HepG2 (cell line): Measurements from ENCODE around the gene MISP3. TPM values are rescaled to one million over a fixed set of nuclear protein-coding genes. Genes with fewer than 3 reads are reported as not detected.

Experiments used
- EP300 ChIP-seq, 3 experiments: sonication (generic) in 1 of 3; formaldehyde crosslinking in 1 of 3; IDR thresholded peaks; 2 replicates each; pipeline versions ENCODE4 v1.5.1 to v1.6.1; 2011 to 2020; ENCODE audit warnings: low read depth in 2 of 3, low read length in 2 of 3, borderline replicate concordance in 1 of 3, improper control_type of control experiment in 1 of 3, mild to moderate bottlenecking in 1 of 3, missing genetic modification reagents in 1 of 3, moderate library complexity in 1 of 3
- HDAC2 ChIP-seq: sonication (generic); formaldehyde crosslinking; IDR thresholded peaks from 2 replicates; pipeline ENCODE4 v1.4.0; 2020; ENCODE audit warnings: missing genetic modification reagents
- HOXA3 ChIP-seq: sonication (generic); formaldehyde crosslinking; IDR thresholded peaks from 2 replicates; pipeline ENCODE4 v1.5.0; 2020; ENCODE audit warnings: missing genetic modification reagents
- ISL2 ChIP-seq: sonication (generic); formaldehyde crosslinking; IDR thresholded peaks from 2 replicates; pipeline ENCODE4 v1.5.0; 2020; ENCODE audit warnings: missing genetic modification reagents
- JUND ChIP-seq: sonication (generic); formaldehyde crosslinking; IDR thresholded peaks from 2 replicates; pipeline ENCODE4 v1.8.0; 2022; ENCODE audit warnings: mild to moderate bottlenecking, missing genetic modification reagents
- MED1 ChIP-seq: sonication (generic); formaldehyde crosslinking; IDR thresholded peaks from 2 replicates; pipeline ENCODE4 v1.4.0; 2020; ENCODE audit warnings: missing genetic modification reagents
- RARA ChIP-seq: IDR thresholded peaks from 2 replicates; pipeline ENCODE4 v1.6.1; 2016; ENCODE audit warnings: missing genetic modification reagents, missing compliant biosample characterization
- TEAD3 ChIP-seq: optimal IDR thresholded peaks from 2 replicates; pipeline ENCODE3; 2016; ENCODE audit warnings: borderline replicate concordance
- YEATS4 ChIP-seq: sonication (generic); formaldehyde crosslinking; IDR thresholded peaks from 2 replicates; pipeline ENCODE4 v1.4.0; 2020; ENCODE audit warnings: missing genetic modification reagents, borderline replicate concordance
- ZNF501 ChIP-seq: sonication (generic); formaldehyde crosslinking; IDR thresholded peaks from 2 replicates; pipeline ENCODE4 v1.5.1; 2020; ENCODE audit warnings: mild to moderate bottlenecking, moderate library complexity, missing genetic modification reagents
- ZNF772 ChIP-seq: sonication (generic); formaldehyde crosslinking; IDR thresholded peaks from 2 replicates; pipeline ENCODE4 v1.5.0; 2020; ENCODE audit warnings: mild to moderate bottlenecking, missing genetic modification reagents
- polyA plus RNA-seq, 8 experiments: library from polyadenylated mRNA; depleted of rRNA in 3 of 8; stranded (reverse) in 7 of 8; unstranded in 1 of 8; fragments of >200 nt; fragmentation: Illumina TruSeq in 4 of 8; extraction: Trizol in 4 of 8; gene quantifications; 2 replicates each; pipeline versions ENCODE4 v1.2.1 to v1.2.3, GENCODE V29; 2011 to 2016; ENCODE audit warnings: low read depth in 4 of 8, missing spikeins in 1 of 8, mixed read lengths in 1 of 8; ENCODE audit not compliant: insufficient read depth in 1 of 8
- total RNA-seq, 5 experiments: library from RNA; depleted of rRNA; stranded (reverse); fragments of >200 nt; fragmentation: Illumina TruSeq; extraction: Trizol; gene quantifications; 2 replicates each; pipeline ENCODE4 v1.2.3, GENCODE V29; 2016; ENCODE audit warnings: low read depth in 1 of 5
- TF ChIP-seq, protein P1 (sequence below): sonication (generic); formaldehyde crosslinking; IDR thresholded peaks from 2 replicates; pipeline ENCODE4 v1.5.0; 2020; ENCODE audit warnings: mild to moderate bottlenecking, missing genetic modification reagents, moderate library complexity
- TF ChIP-seq, protein P2 (sequence below): conservative IDR thresholded peaks from 2 replicates; pipeline ENCODE4 v1.6.1; 2018; ENCODE audit warnings: missing genetic modification reagents
- TF ChIP-seq, protein P3 (sequence below): sonication (generic); formaldehyde crosslinking; IDR thresholded peaks from 2 replicates; pipeline ENCODE4 v1.8.0; 2022; ENCODE audit warnings: missing genetic modification reagents, low read depth, mild to moderate bottlenecking, borderline replicate concordance
- TF ChIP-seq, protein P4 (sequence below): IDR thresholded peaks from 2 replicates; pipeline ENCODE4 v1.6.1; 2016; ENCODE audit warnings: missing genetic modification reagents, missing compliant biosample characterization
- TF ChIP-seq, protein P5 (sequence below): sonication (generic); formaldehyde crosslinking; IDR thresholded peaks from 2 replicates; pipeline ENCODE4 v1.4.0; 2020; ENCODE audit warnings: missing genetic modification reagents, borderline replicate concordance
- TF ChIP-seq, protein P6 (sequence below): sonication (generic); formaldehyde crosslinking; IDR thresholded peaks from 2 replicates; pipeline ENCODE4 v1.4.0; 2020; ENCODE audit warnings: missing genetic modification reagents
- TF ChIP-seq, protein P7 (sequence below): IDR thresholded peaks from 2 replicates; pipeline ENCODE4 v1.6.1; 2012; ENCODE audit warnings: inconsistent platforms

The MISP3 gene
- total and polyA plus RNA-seq, 2 of the 13 experiments (the other 11 are each of a cell fraction or from before 2014, with no cell fraction given), result 2.5 to 5.4 TPM

DNA sequence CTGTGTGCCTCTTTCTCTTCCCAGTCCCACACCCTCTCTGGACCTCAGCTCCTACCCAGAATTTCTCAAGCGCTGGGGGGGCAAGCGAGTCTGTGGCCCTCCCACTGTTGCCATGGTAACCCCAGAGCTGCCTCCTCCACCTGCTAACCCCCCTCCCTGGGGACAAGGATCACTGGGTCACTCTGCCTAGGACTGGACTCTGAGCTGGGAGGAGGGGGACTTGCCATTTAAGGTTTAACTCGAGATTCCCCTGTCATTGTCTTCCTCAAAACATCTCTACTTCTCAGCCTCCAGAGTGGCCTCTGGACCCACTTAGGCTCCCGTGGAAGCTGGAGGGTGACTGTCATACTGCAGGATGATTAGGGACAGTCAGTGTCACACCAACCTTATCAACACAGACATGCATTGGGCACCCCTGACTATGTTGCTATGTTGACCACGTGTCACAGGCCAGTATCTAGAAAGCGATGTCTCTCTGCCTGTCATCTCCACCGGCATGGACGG lies 12.9 kb upstream of the MISP3 start (continued):
- TF ChIP-seq EP300 (IDR thresholded peaks at IDR 0.05; ENCODE audit: low read depth in 2 of 2, low read length in 2 of 2), result peak in 1 of 2 experiments; percentile 84; a peak in 2 of 4 replicates
- no peak; the same call in 1 of the 2 replicates for TF ChIP-seq EP300 (CRISPR knock-in tag; IDR thresholded peaks at IDR 0.05; ENCODE audit: borderline replicate concordance)
- peak; percentile 18; the same call in 1 of the 2 replicates for TF ChIP-seq MED1 (CRISPR knock-in tag)
- TF ChIP-seq, protein P1, sequence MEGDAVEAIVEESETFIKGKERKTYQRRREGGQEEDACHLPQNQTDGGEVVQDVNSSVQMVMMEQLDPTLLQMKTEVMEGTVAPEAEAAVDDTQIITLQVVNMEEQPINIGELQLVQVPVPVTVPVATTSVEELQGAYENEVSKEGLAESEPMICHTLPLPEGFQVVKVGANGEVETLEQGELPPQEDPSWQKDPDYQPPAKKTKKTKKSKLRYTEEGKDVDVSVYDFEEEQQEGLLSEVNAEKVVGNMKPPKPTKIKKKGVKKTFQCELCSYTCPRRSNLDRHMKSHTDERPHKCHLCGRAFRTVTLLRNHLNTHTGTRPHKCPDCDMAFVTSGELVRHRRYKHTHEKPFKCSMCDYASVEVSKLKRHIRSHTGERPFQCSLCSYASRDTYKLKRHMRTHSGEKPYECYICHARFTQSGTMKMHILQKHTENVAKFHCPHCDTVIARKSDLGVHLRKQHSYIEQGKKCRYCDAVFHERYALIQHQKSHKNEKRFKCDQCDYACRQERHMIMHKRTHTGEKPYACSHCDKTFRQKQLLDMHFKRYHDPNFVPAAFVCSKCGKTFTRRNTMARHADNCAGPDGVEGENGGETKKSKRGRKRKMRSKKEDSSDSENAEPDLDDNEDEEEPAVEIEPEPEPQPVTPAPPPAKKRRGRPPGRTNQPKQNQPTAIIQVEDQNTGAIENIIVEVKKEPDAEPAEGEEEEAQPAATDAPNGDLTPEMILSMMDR (CRISPR knock-in tag), result peak; percentile 20; the same call in 1 of the 2 replicates
- TF ChIP-seq, protein P2, sequence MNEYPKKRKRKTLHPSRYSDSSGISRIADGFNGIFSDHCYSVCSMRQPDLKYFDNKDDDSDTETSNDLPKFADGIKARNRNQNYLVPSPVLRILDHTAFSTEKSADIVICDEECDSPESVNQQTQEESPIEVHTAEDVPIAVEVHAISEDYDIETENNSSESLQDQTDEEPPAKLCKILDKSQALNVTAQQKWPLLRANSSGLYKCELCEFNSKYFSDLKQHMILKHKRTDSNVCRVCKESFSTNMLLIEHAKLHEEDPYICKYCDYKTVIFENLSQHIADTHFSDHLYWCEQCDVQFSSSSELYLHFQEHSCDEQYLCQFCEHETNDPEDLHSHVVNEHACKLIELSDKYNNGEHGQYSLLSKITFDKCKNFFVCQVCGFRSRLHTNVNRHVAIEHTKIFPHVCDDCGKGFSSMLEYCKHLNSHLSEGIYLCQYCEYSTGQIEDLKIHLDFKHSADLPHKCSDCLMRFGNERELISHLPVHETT (CRISPR knock-in tag), result no peak
- TF ChIP-seq, protein P3, sequence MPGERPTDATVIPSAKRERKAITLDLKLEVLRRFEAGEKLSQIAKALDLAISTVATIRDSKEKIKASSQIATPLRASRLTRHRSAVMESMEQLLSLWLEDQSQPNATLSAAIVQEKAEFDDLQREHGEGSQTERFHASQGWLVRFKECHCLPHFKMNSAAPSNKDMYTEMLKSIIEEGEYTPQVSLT, result no peak
- TF ChIP-seq, protein P4, sequence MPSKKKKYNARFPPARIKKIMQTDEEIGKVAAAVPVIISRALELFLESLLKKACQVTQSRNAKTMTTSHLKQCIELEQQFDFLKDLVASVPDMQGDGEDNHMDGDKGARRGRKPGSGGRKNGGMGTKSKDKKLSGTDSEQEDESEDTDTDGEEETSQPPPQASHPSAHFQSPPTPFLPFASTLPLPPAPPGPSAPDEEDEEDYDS (CRISPR knock-in tag), result 0 out of 2 replicates have a peak, but pooled peaks have one; percentile 13
- 0 out of 2 replicates have a peak, but pooled peaks have one; percentile 19 for TF ChIP-seq ZNF772 (CRISPR knock-in tag)
- TF ChIP-seq HOXA3 (CRISPR knock-in tag), result peak; percentile 60; the same call in 1 of the 2 replicates
- no peak for TF ChIP-seq JUND (CRISPR knock-in tag)
- TF ChIP-seq, protein P5, sequence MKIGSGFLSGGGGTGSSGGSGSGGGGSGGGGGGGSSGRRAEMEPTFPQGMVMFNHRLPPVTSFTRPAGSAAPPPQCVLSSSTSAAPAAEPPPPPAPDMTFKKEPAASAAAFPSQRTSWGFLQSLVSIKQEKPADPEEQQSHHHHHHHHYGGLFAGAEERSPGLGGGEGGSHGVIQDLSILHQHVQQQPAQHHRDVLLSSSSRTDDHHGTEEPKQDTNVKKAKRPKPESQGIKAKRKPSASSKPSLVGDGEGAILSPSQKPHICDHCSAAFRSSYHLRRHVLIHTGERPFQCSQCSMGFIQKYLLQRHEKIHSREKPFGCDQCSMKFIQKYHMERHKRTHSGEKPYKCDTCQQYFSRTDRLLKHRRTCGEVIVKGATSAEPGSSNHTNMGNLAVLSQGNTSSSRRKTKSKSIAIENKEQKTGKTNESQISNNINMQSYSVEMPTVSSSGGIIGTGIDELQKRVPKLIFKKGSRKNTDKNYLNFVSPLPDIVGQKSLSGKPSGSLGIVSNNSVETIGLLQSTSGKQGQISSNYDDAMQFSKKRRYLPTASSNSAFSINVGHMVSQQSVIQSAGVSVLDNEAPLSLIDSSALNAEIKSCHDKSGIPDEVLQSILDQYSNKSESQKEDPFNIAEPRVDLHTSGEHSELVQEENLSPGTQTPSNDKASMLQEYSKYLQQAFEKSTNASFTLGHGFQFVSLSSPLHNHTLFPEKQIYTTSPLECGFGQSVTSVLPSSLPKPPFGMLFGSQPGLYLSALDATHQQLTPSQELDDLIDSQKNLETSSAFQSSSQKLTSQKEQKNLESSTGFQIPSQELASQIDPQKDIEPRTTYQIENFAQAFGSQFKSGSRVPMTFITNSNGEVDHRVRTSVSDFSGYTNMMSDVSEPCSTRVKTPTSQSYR (CRISPR knock-in tag), result peak; percentile 93
- peak; percentile 63; the same call in 1 of the 2 replicates for TF ChIP-seq YEATS4
- peak; percentile 21; the same call in 1 of the 2 replicates for TF ChIP-seq ZNF501 (CRISPR knock-in tag)
- TF ChIP-seq, protein P6, sequence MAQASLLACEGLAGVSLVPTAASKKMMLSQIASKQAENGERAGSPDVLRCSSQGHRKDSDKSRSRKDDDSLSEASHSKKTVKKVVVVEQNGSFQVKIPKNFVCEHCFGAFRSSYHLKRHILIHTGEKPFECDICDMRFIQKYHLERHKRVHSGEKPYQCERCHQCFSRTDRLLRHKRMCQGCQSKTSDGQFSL (CRISPR knock-in tag), result peak; percentile 86
- TF ChIP-seq ISL2, result 0 out of 2 replicates have a peak, but pooled peaks have one; percentile 27
- TF ChIP-seq TEAD3 (CRISPR knock-in tag), result peak; percentile 35
- TF ChIP-seq, protein P7, sequence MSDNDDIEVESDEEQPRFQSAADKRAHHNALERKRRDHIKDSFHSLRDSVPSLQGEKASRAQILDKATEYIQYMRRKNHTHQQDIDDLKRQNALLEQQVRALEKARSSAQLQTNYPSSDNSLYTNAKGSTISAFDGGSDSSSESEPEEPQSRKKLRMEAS, result peak; percentile 92
- TF ChIP-seq HDAC2, result peak; percentile 70; the same call in 1 of the 2 replicates
- peak; percentile 77 for TF ChIP-seq RARA (CRISPR knock-in tag)
